Myocyte (in vitro differentiated cells): ENCODE measurements around the gene COL9A1. TPM values are rescaled to one million over a fixed set of nuclear protein-coding genes. Genes with fewer than 3 reads are reported as not detected.

Experiments used
- DNase-seq: peaks from one replicate; pipeline ENCODE4 v3.0.0-alpha.2; 2012; ENCODE audit warnings: low read depth
- total RNA-seq: library from RNA; depleted of rRNA; stranded (reverse); fragments of >200 nt; gene quantifications from 2 replicates; pipeline ENCODE4 v1.2.3, GENCODE V29; 2014

The COL9A1 gene
- total RNA-seq, 1 donor from 2014 or later, result not detected

- DNase-seq, result no peak
Measured at GRCh38 chr6:70234561-70235236, 68.2 kb downstream of the COL9A1 start.

- DNase-seq, result no peak
Measured at GRCh38 chr6:70231311-70231710, 71.6 kb downstream of the COL9A1 start.

- DNase-seq, result no peak
Measured at GRCh38 chr6:70225055-70225454, 77.8 kb downstream of the COL9A1 start.

GRCh38 chr6:70222439-70222749, 80.5 kb downstream of the COL9A1 start:
- DNase-seq, result no peak

GRCh38 chr6:70221715-70222438, 81.0 kb downstream of the COL9A1 start:
- no peak for DNase-seq

- DNase-seq, result peak; percentile 45
Measured at GRCh38 chr6:70221025-70221714, 81.7 kb downstream of the COL9A1 start.

DNA sequence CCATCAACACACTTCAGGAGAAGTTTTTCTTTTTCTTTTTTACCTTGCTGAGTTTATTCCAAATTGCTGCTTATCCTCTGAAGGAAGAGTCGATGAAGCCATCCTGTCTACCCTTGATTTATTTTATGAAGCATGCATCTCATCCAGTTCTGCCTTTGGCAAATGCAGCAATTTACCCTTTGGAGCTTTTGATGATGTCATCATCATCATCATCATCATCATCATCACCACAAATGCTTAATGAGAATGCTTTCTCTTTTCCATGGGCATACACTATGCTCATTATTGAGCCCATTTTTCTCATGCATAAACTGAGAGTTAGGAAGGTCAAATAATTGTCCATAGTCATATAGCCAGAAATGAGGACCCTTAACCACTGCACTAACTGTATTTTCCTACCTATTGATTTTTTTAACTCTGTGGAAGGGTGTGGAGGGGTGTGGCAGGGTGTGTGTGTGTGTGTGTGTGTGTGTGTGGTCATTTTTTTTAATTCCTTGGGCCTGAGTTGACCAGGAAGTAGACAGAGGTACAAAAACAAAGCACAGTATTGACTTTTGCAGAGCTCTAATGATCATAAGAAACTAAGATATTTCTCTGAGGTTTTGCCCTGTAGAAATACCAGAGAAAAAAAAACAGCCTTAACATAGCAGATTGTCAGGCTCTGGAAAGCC, 82.8 kb downstream of the COL9A1 start:
- DNase-seq, result no peak

DNA sequence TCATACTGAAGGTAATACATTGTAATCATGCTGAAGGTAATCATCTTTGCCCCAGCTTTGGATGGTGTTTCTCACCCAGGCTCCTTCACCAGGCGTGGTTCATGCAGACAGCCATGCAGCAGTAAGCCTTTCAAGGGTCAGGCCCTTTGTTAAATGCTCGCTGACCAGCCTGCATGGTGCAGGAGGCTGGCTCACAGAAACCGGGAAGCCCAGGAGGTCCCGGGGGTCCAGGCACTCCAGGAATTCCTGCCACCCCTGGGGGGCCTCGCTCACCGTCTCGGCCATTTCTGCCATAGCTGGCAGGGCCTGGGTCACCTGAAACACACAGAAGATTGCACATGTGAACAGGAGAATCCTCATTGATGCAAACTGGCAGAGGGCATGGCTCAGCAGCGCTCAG, 86.1 kb downstream of the COL9A1 start:
- DNase-seq, result no peak

- DNase-seq, result no peak
Measured at GRCh38 chr6:70215460-70216108, 87.3 kb downstream of the COL9A1 start.

- DNase-seq, result peak; percentile 18
Measured at GRCh38 chr6:70210462-70210861, 92.4 kb downstream of the COL9A1 start.

DNA sequence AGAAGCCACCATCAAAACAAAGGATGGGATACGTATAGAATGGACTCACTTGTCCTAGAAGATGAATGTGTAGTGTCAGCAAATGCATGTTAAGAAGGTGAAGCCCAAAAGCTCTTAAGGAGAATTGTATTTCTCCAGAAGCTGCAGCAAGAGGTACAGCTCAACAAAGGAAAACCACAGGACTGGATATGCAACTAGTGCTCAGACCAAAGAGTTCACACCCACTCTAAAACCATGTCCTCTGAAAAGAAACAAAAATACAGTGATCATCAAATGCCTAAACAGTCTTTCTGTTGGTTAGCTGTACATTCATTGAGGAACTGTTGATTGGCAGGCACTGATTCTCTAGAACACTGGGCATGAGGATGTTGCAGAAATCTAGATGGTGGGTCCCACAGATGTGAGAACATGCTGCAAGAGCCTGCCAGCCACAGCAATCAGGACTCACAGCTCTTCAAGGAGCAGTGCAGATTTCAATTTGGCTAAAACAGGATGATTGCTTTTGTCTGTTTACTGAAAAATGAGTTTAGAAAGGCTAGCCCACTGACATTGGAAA, 94.6 kb downstream of the COL9A1 start:
- no peak for DNase-seq

- no peak for DNase-seq
Measured at GRCh38 chr6:70198785-70199184, 104.1 kb downstream of the COL9A1 start.

DNA sequence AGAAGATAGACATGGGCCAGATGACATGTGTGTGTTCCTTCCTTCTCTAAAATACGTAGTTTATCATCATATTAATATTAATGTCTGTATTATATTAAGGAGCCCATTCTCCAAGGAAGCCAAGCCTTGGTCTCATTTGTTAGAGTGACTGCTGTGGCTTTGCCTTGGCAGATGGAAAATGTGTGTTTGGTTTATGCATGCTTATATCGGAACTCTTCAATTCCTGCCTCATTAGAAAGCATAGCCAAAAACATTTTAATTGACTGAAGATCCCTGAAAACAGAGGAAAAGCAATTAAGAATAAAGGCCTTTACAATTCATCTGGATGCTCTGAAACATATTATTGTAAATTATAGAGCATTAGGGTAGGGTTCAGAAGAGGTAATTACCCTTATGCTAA, 106.4 kb downstream of the COL9A1 start:
- no peak for DNase-seq

GRCh38 chr6:70194421-70194820, 108.5 kb downstream of the COL9A1 start:
- peak; percentile 69 for DNase-seq

GRCh38 chr6:70188202-70188601, 114.7 kb downstream of the COL9A1 start:
- DNase-seq, result no peak

DNA sequence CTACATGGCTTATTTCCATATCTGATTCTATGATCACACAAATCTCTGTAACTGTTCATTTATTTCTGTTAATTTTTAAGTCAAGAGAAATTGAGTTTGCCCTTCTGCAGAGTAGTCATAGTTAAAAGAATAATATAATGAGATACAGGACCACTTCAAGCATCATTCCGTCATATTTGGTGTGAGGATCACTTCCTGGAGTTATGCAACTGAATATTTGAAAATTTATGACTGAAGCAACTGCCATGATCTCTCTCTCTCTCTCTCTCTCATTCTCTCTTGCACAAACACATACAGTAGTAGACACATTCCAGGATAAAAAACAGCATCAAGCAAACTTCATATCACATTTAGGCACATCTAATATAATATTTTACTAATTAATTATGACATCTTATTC, 116.4 kb downstream of the COL9A1 start:
- no peak for DNase-seq

GRCh38 chr6:70184723-70185122, 118.2 kb downstream of the COL9A1 start:
- no peak for DNase-seq

GRCh38 chr6:70183538-70183937, 119.3 kb downstream of the COL9A1 start:
- no peak for DNase-seq

DNA sequence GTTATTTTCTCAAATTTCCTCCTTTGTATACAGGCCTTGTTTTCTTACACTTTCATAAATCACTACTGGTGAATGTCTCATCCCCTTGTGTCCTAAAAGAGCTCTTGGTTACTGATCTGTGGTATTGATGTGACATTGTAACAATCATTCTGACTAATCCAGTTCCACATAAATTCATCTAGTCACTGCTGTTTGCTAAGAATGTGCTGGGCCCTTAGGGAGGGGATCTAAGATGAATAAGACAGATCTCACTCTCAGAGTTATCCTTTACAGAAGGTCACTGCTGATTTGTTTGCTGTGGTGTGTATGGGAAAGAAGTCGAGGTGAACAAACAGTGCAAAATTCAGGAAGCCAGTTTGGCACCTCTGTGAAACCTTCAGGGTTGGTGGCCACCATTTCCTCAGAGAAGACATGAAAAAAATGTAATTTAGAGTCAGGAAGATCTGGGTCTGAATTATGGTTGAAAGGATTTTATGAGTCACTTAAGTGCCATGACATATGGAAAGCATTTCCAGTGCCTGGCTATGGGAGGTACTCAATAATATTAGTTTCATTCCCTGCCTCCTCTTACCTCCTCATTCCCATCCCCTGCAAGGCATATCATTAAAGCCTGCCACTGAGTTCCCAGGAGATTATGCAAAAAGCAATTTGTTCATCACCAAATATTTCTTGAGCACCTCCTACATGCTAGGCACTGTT, 121.8 kb downstream of the COL9A1 start:
- DNase-seq, result no peak

DNA sequence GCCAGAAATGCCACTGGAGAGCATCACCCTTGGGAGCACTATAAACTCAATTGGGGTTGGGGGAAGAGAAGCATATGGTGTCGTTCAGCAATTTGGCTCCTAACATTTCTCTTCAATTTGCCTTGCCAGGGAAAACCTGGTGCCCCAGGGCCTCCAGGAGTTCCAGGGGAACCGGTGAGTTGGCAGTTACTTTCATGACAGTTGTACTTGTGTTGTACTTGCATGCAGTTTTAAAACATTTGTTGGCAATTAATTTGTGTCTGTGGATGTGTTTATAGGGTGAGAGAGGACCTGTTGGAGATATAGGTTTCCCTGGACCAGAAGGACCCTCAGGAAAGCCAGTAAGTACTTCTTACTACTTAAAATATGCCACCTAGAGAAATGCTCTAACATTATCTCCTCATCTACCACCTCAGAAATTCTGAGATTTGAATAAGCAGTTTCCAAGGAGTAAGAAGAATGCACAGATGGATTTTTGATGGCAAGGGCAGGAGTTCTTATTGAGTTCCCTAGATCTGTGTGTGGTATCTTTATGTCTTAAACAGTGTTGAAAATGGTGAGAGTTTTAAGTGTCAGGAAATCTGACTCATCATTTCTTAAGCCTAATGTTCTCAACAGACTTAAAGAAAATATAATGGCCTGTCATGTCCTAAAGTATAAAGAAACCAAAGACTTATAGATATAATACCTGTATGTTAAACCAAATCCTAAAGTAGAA, 122.5 kb downstream of the COL9A1 start:
- no peak for DNase-seq
